Mucosa of descending colon (tissue), 3 donors: ENCODE results near the gene MYO1H. TPM values are rescaled to one million over a fixed set of nuclear protein-coding genes. Genes with fewer than 3 reads are reported as not detected.

ENCODE experiments used
- ATAC-seq: fragments of 200-7000 bp; cut with Tn5 transposase; one replicate; pipeline ENCODE4 v1.9.1; 2020; ENCODE audit warnings: mild to moderate bottlenecking, moderate library complexity
- DNase-seq, 3 donors: peaks; one replicate each; pipeline ENCODE4 v3.0.0-alpha.2; 2020
- H3K36me3 ChIP-seq: fragments of 200-600 bp; one replicate; pipeline ENCODE4 v1.8.0; 2021; ENCODE audit warnings: low read depth, mild to moderate bottlenecking
- H3K4me1 ChIP-seq: fragments of 200-600 bp; one replicate; pipeline ENCODE4 v1.8.0; 2021; ENCODE audit warnings: low read depth, mild to moderate bottlenecking
- H3K4me3 ChIP-seq: fragments of 200-600 bp; one replicate; pipeline ENCODE4 v1.8.0; 2021; ENCODE audit warnings: mild to moderate bottlenecking
- H3K9me3 ChIP-seq: fragments of 200-600 bp; one replicate; pipeline ENCODE4 v1.8.0; 2021; ENCODE audit warnings: mild to moderate bottlenecking
- CTCF ChIP-seq: fragments of 200-600 bp; IDR thresholded peaks from one replicate; pipeline ENCODE4 v1.8.0; 2022; ENCODE audit warnings: antibody characterized with exemption, mild to moderate bottlenecking
- intact Hi-C, 2 donors: fragments of 100-400 bp; cut with DNase I in 1 of 2; cut with micrococcal nuclease in 1 of 2; formaldehyde crosslinking; loops; one replicate each; pipeline versions ENCODE4 v1.11.0 to v1.11.1; 2022; cut with DNase I, micrococcal nuclease
- total RNA-seq, 3 donors: library from RNA; stranded (reverse); fragmentation: NEBNext Ultra II Directional in 2 of 3; extraction: Animal tissue kit (Norgen Biotek cat#: 25700) in 2 of 3; gene quantifications; one replicate each; pipeline versions ENCODE4 v1.2.1 to v1.2.4, GENCODE V29; 2021 to 2023
- donor health status: DM: no; HTN: no; CAD: no; lungs with moderate emphysema.
- donor health status: DM: no; HTN: no; CAD: no.
- donor health status: DM: no; HTN: yes; CAD: no.

MYO1H gene
- total RNA-seq, 3 donors from 2014 or later = 0.41 TPM; not detected in 2

DNA sequence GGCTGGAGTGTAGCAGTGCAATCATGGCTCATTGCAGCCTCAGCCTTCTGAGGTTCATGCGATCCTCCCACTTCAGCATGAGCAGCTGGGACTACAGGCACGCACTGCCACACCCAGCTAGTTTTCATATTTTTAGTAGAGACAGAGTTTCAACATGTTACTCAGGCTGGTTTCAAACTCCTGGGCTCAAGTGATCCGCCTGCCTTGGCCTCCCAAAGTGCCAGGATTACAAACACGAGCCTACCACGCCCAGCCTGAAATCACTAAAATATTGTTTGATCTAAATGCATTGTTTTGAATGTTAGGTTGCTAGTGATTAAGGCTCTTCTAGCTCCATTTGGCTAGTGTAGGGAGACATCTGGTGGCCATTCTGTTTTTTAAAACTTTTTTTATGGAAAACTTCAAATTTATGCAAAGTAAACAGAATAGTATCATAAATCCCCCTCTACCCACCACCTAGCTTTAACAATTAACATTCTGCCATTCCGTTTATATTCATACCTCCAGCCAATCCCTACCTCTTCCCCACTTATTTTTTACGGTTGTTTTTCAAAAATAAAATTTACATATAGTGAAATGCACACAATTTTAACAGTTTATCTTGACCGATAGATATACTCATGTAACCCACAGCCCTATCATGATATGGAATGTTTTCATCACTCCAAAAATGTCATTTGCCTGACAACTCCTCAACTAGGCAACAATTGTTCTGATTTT lies 37.8 kb downstream of the MYO1H start:
- H3K36me3 ChIP-seq = no peaks in the 10 kb centered on the region
- ATAC-seq (peak; percentile 69), DNase-seq (peak in 2 of 3 donors; percentile 22 to 30)
- no peaks in the 10 kb centered on the region for H3K4me1 ChIP-seq
- no peaks in the 10 kb centered on the region for H3K9me3 ChIP-seq
- intact Hi-C loops = loop anchor here (5.0 kb wide), 2 partner anchors 118 to 123 kb away; no protein-coding TSS in a partner anchor
- H3K4me3 ChIP-seq = no peak overlapping the region
- no peak for TF ChIP-seq CTCF

- ATAC-seq = no peak
- no peak for TF ChIP-seq CTCF
- intact Hi-C loops = loop anchor here (5.0 kb wide), 2 partner anchors 119 to 124 kb away; no protein-coding TSS in a partner anchor
- Histone ChIP-seq H3K36me3 (no peaks in the 10 kb centered on the region), H3K4me3 (no peak overlapping the region), H3K9me3 (no peaks in the 10 kb centered on the region), H3K4me1 (no peaks in the 10 kb centered on the region)
- no peak for DNase-seq
These were observed 38.3 kb downstream of the MYO1H start for GRCh38 chr12:109386059-109386433.

GRCh38 chr12:109387425-109388166 lies 39.9 kb downstream of the MYO1H start:
- ATAC-seq = peak; percentile 61
- H3K9me3 ChIP-seq = no peaks in the 10 kb centered on the region
- no peak overlapping the region for H3K4me3 ChIP-seq
- intact Hi-C loops = loop anchor here (5.0 kb wide), 2 partner anchors 120 to 125 kb away; no protein-coding TSS in a partner anchor
- no peaks in the 10 kb centered on the region for H3K36me3 ChIP-seq
- H3K4me1 ChIP-seq = no peaks in the 10 kb centered on the region
- peak; percentile 20 for TF ChIP-seq CTCF
- DNase-seq = peak in 2 of 3 donors; percentile 21 to 24

- no peak for TF ChIP-seq CTCF
- Histone ChIP-seq H3K4me1 (no peaks in the 10 kb centered on the region), H3K9me3 (no peaks in the 10 kb centered on the region), H3K4me3 (no peak overlapping the region), H3K36me3 (no peaks in the 10 kb centered on the region)
- intact Hi-C loops = loop anchor here (5.0 kb wide), 2 partner anchors 121 to 126 kb away; no protein-coding TSS in a partner anchor
- DNase-seq = no peak
- ATAC-seq = no peak
These were observed 40.5 kb downstream of the MYO1H start for GRCh38 chr12:109388167-109388563.

DNA sequence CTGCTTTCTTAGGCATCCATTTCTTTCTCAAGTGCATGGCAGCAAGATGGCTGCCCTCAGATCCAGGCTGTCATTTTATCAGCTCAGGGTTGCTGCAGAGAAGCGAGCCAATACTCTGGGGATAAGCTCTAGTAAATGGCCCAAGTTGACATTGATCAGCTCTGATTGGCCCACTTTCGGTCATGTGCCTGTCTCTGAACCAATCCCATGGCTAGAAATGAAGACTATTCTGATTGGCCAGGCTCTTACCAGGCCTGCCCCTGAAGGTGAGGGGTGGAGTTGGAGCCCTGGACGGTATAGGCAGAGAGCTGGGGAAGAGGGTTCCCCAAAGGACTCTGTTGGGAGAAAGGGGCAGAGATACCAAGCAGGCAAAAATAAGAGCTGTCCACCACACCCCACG lies 41.4 kb downstream of the MYO1H start:
- intact Hi-C loops = loop anchor here (5.0 kb wide), 2 partner anchors 122 to 127 kb away; no protein-coding TSS in a partner anchor
- H3K9me3 ChIP-seq = no peaks in the 10 kb centered on the region
- no peaks in the 10 kb centered on the region for H3K4me1 ChIP-seq
- H3K4me3 ChIP-seq = no peak overlapping the region
- ATAC-seq (no peak), DNase-seq (no peak)
- no peaks in the 10 kb centered on the region for H3K36me3 ChIP-seq
- TF ChIP-seq CTCF = no peak
